ENCODE data around the gene H3-3A.

Gene H3-3A

DNA sequence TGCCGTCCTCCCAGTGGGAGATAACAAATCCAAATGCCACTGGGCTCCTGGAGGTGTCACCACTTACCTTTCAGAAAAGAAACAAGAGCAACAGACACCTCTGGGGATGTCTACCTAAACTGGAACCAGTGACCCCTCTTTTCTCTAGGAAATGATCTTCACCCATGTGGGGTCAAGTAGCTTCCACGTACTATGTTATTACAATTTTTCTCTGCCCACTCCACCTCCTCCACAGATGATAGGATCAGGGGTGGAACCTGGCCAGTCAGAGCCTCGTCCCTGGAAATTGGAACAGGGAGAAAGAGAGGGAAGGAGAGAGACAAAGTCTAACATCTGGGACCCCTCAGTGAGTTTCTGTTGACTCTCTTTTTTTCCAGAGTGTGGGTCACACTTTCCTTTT, 50.1 kb downstream of the H3-3A start:
- no peak for DNase-seq

DNA sequence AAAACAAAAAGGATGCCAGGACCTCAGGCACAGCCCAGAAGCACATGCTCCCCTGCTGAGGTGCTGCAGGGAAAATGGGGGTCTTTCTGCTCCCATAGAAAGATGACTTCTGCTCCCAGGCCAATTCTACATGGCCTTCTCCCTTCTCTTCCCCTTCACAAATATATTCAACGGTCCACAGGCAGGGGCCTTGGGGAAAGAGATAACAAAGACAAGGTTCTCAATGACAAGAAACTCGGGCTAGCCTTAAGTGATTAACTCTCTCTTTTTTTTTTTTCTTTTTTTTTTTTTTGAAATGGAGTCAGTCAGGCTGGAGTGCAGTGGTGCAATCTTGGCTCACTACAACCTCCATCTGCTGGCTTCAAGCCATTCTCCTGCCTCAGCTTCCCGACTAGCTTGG, 54.2 kb downstream of the H3-3A start:
- no peak for DNase-seq

DNA sequence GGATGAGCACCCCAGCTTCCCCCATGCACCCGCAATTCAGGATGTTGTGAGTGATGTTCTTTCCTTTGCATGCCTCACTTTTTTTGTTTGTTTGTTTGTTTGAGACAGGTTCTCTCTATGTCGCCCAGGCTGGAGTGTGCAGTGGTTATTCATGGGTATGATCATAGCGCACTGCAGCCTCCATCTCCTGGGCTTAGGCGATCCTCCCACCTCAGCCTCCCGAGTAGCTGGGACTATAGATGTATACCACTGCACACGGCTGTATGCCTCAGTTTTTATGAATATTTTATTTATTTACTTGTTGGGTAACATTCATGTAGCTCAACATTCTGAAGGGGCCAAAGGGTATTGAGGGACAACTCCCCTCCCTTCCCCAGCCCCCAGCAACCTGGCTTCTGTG, 54.8 kb downstream of the H3-3A start:
- DNase-seq: no peak

DNA sequence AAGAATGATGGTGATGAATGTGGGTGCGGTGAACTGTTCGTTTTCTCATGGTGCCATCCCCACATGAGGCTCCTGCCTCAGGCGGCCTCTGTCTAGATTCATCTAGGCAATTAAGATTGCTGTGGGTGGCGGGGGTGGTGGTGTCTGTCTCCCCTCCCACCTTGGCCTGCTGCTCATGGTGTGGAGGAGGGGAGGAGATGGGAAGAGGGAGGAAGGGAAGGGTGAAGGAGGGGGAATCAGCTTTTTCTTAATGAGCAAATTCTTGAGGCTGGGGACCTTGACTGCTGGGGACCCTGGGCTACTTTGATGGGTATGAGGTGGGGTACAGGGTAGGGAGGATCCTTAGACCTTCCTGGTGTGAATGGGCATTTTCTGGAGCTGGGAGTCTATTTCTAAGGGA, 55.8 kb downstream of the H3-3A start:
- DNase-seq: no peak

DNA sequence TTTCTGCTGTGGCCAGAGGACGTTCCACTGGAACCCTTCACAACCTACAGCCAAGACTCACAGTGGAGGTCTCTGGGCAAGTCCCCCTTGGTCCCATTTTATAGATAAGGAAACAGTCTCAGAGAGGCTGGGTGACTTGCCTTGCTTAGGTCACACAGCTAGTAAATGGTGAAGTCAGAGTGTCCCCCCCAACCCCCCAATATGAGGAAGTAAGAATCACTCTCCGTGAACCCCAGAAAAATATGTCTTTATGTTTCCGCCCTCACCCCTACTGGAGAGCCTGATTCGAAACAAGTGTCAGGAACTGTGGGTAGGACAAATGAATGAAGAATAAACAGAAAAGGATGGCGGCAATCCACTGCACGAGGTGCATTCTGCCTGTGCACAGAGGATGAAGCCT, 56.7 kb downstream of the H3-3A start:
- no peak for DNase-seq

DNA sequence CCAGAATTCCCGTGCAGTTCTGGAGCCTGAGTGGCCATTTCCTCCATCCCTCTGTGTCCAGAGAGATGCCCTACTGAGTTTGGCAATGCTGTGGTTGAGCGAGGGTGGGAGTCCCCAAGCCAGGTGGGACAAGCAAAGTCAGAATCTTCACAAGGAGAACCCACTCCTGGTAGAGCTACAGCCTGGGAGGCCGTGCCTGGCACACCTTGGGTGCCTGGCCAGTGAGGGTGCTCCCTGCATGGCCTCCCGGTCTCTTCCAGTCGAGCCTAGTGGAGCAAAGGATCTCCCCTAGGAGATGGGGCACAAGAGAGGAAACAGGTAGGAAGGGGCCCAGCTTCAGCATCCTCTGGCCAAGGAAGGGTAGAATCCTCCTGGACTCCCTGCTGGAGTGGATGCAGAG, 57.9 kb downstream of the H3-3A start:
- DNase-seq: no peak

DNA sequence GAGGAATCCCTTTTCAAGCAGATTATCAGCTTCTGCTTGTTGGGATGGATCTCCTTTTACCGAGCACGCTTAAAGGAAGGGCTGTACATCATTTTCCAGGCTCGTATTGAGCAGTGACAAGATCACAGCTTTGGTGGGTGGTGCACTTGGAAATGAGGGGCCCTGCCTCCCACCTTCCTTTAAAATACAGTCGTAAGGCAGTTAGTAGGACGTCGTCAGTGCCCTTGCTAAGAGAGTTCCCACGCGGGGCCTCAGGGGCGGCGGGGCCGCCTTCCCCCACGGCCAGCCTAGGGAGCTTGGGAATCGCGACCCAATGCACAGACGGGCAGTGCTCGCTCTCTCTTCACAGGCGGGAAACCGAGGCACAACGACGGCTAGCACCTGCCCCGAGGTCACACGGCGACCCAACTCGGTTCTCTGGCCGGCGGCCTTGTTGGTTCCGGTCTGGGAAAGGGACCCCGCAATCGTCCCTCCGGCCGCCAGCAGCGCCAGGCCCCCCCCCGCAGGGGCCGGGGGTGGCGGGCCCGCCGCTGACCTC, 58.6 kb downstream of the H3-3A start:
- no peak for DNase-seq

Measured in stimulated activated CD4-positive, alpha-beta T cell treated with anti-CD3 and anti-CD28 coated beads, Interleukin-2, amount 100 ng/mL, for 48 hours (primary cell).